SK-N-SH treated with all-trans-retinoic acid at 6 μM for 48 hours (cell line): ENCODE results near the gene MEIOSIN.
A peak's percentile ranks its signal among the peaks of the same experiment; 100 is the strongest.

Experiments used
- ATAC-seq: fragments of 200-7000 bp; cut with Tn5 transposase; 3 replicates; pipeline ENCODE4 v1.9.1; 2020; ENCODE audit warnings: mild to moderate bottlenecking, moderate library complexity
- CREB5 ChIP-seq: fragments of 250-450 bp; sonication (Bioruptor Pico); IDR thresholded peaks from 2 replicates; pipeline ENCODE4 v1.5.1; 2020; ENCODE audit warnings: low read depth, mild to moderate bottlenecking, moderate library complexity
- CSDC2 ChIP-seq: fragments of 250-450 bp; sonication (Bioruptor Pico); IDR thresholded peaks from 2 replicates; pipeline ENCODE4 v1.5.0; 2020; ENCODE audit warnings: mild to moderate bottlenecking, moderate library complexity
- CSRNP3 ChIP-seq: fragments of 250-450 bp; sonication (Bioruptor Pico); IDR thresholded peaks from 2 replicates; pipeline ENCODE4 v1.5.1; 2021; ENCODE audit warnings: mild to moderate bottlenecking, moderate library complexity
- GLIS3 ChIP-seq: fragments of 250-450 bp; sonication (Bioruptor Pico); IDR thresholded peaks from 2 replicates; pipeline ENCODE4 v1.5.0; 2020; ENCODE audit warnings: mild to moderate bottlenecking, moderate library complexity
- POU6F1 ChIP-seq: fragments of 250-450 bp; sonication (Bioruptor Pico); IDR thresholded peaks from 2 replicates; pipeline ENCODE4 v1.8.0; 2021; ENCODE audit warnings: low read depth, mild to moderate bottlenecking, moderate library complexity, borderline replicate concordance
- PPARA ChIP-seq: fragments of 250-450 bp; sonication (Bioruptor Pico); IDR thresholded peaks from 2 replicates; pipeline ENCODE4 v1.5.0; 2020; ENCODE audit warnings: mild to moderate bottlenecking, borderline replicate concordance
- RARB ChIP-seq: fragments of 250-450 bp; sonication (Bioruptor Pico); IDR thresholded peaks from 2 replicates; pipeline ENCODE4 v1.8.0; 2021; ENCODE audit warnings: mild to moderate bottlenecking, moderate library complexity
- SNAI2 ChIP-seq: fragments of 250-450 bp; sonication (Bioruptor Pico); IDR thresholded peaks from 2 replicates; pipeline ENCODE4 v1.5.0; 2020; ENCODE audit warnings: mild to moderate bottlenecking, moderate library complexity
- TCF4 ChIP-seq: fragments of 250-450 bp; sonication (Bioruptor Pico); IDR thresholded peaks from 2 replicates; pipeline ENCODE4 v1.8.0; 2021; ENCODE audit warnings: mild to moderate bottlenecking, moderate library complexity, borderline replicate concordance
- TOX ChIP-seq: fragments of 250-450 bp; sonication (Bioruptor Pico); IDR thresholded peaks from 2 replicates; pipeline ENCODE4 v1.8.0; 2021; ENCODE audit warnings: mild to moderate bottlenecking, moderate library complexity, borderline replicate concordance
- TSHZ2 ChIP-seq: fragments of 250-450 bp; sonication (Bioruptor Pico); IDR thresholded peaks from 2 replicates; pipeline ENCODE4 v1.5.0; 2020; ENCODE audit warnings: mild to moderate bottlenecking, moderate library complexity
- ZC3H10 ChIP-seq: fragments of 250-450 bp; sonication (Bioruptor Pico); IDR thresholded peaks from 2 replicates; pipeline ENCODE4 v1.5.1; 2021; ENCODE audit warnings: mild to moderate bottlenecking, moderate library complexity
- ZFP3 ChIP-seq: fragments of 250-450 bp; sonication (Bioruptor Pico); IDR thresholded peaks from 2 replicates; pipeline ENCODE4 v1.5.0; 2020; ENCODE audit warnings: mild to moderate bottlenecking, moderate library complexity
- ZFP30 ChIP-seq: fragments of 450-650 bp; formaldehyde crosslinking; IDR thresholded peaks from 2 replicates; pipeline ENCODE4 v1.5.0; 2022; ENCODE audit warnings: mild to moderate bottlenecking, moderate library complexity
- ZNF565 ChIP-seq: fragments of 450-650 bp; formaldehyde crosslinking; conservative IDR thresholded peaks from 2 replicates; pipeline ENCODE4 v1.5.0; 2020; ENCODE audit warnings: low read depth, mild to moderate bottlenecking, moderate library complexity

The MEIOSIN gene

GRCh38 chr19:45781214-45782161 lies 48.2 kb downstream of the MEIOSIN start (continued):
- TF ChIP-seq CSRNP3 (CRISPR knock-in tag) (no peak), SNAI2 (no peak)

GRCh38 chr19:45782162-45782691 lies 49.0 kb downstream of the MEIOSIN start, which contains the start of gene DMPK:
DMPK (minus strand) TSS chr19:45782490; CDS start chr19:45782352, 138 bp downstream.
- peak; percentile 37; the same call in 1 of the 2 replicates for TF ChIP-seq GLIS3 (CRISPR knock-in tag)
- TF ChIP-seq TSHZ2: no peak
- ATAC-seq: peak; percentile 46

GRCh38 chr19:45782820-45783785 lies 49.9 kb downstream of the MEIOSIN start:
- ATAC-seq: peak; percentile 81
- TF ChIP-seq CSDC2 (CRISPR knock-in tag) (no peak), GLIS3 (CRISPR knock-in tag) (no peak), RARB (CRISPR knock-in tag) (no peak), ZNF565 (CRISPR knock-in tag) (no peak), TSHZ2 (no peak), POU6F1 (CRISPR knock-in tag) (no peak), TOX (CRISPR knock-in tag) (no peak), ZFP30 (CRISPR knock-in tag) (no peak), ZFP3 (CRISPR knock-in tag) (no peak), TCF4 (CRISPR knock-in tag) (no peak), ZC3H10 (CRISPR knock-in tag) (no peak), PPARA (CRISPR knock-in tag) (no peak), CSRNP3 (CRISPR knock-in tag) (no peak), CREB5 (CRISPR knock-in tag) (no peak), SNAI2 (no peak)
